Lung (tissue), 16 donors: ENCODE results near the gene MAD2L1BP. TPM values are rescaled to one million over a fixed set of nuclear protein-coding genes. Genes with fewer than 3 reads are reported as not detected.
"Not testable (repeated sequence)": the region's sequence is repeated elsewhere in the genome, so short reads cannot be mapped to it uniquely, and the experiment has no call there.

ENCODE experiments used
- ATAC-seq: fragments of 200-7000 bp; cut with Tn5 transposase; one replicate; pipeline ENCODE4 v1.9.1; 2020; ENCODE audit warnings: moderate number of reproducible peaks; ENCODE audit not compliant: insufficient read depth, low FRiP score
- DNase-seq, 3 donors: peaks; one replicate each; pipeline ENCODE4 v3.0.0-alpha.2; 2013 to 2017
- H3K27ac ChIP-seq, 2 donors: one replicate each; pipeline ENCODE4 v1.5.1; 2013; ENCODE audit warnings: mild to moderate bottlenecking in 2 of 2, moderate library complexity in 2 of 2, control low read depth in 1 of 2, inconsistent platforms in 1 of 2, low read depth in 1 of 2, low read length in 1 of 2
- H3K27me3 ChIP-seq, 3 donors: one replicate each; pipeline ENCODE4 v1.5.1; 2013; ENCODE audit warnings: low read length in 2 of 3; ENCODE audit not compliant: control insufficient read depth in 3 of 3, insufficient read depth in 3 of 3
- H3K36me3 ChIP-seq, 4 donors: one replicate each; pipeline ENCODE4 v1.5.1; 2013; ENCODE audit warnings: low read length in 4 of 4, mild to moderate bottlenecking in 1 of 4, moderate library complexity in 1 of 4; ENCODE audit not compliant: control insufficient read depth in 4 of 4, insufficient read depth in 4 of 4
- H3K4me1 ChIP-seq, 5 donors: one replicate each; pipeline ENCODE4 v1.5.1; 2013; ENCODE audit warnings: low read length in 5 of 5, mild to moderate bottlenecking in 2 of 5, moderate library complexity in 1 of 5; ENCODE audit not compliant: control insufficient read depth in 5 of 5, insufficient read depth in 5 of 5
- H3K4me3 ChIP-seq: one replicate; pipeline ENCODE4 v1.5.1; 2013; ENCODE audit warnings: mild to moderate bottlenecking, control low read depth, moderate library complexity
- H3K9ac ChIP-seq, 2 donors: one replicate each; pipeline ENCODE4 v1.5.1; 2013; ENCODE audit warnings: low read length in 2 of 2, control low read depth in 1 of 2; ENCODE audit not compliant: insufficient read depth in 1 of 2
- H3K9me3 ChIP-seq, 4 donors: one replicate each; pipeline ENCODE4 v1.5.1; 2013; ENCODE audit warnings: low read length in 3 of 4, mild to moderate bottlenecking in 1 of 4, moderate library complexity in 1 of 4; ENCODE audit not compliant: control insufficient read depth in 4 of 4, insufficient read depth in 3 of 4
- CTCF ChIP-seq: IDR thresholded peaks from 2 replicates; pipeline ENCODE4 v1.5.1; 2012; ENCODE audit warnings: mild to moderate bottlenecking; ENCODE audit errors: control extremely low read depth, extremely low read depth
- WGBS, 2 donors: extraction: QIAGEN DNeasy Blood & Tissue Kit; methylation state at CpG; one replicate each; pipeline ENCODE4 v1.1.7; 2013; 5-methylcytosine and 5-hydroxymethylcytosine counted together
- long read RNA-seq, 5 donors: transcript quantifications; one replicate each; lab custom pipeline, GENCODE V29; 2026
- polyA plus RNA-seq, 2 donors: library from polyadenylated mRNA; stranded (reverse); fragments of 200-250 nt; gene quantifications; one replicate each; pipeline ENCODE4 v1.2.1, GENCODE V29; 2013
- total RNA-seq, 2 donors: library from RNA; depleted of rRNA in 1 of 2; stranded (reverse); fragments of >200 nt in 1 of 2; gene quantifications; one replicate each; pipeline ENCODE4 v1.2.1, GENCODE V29; 2014 to 2021
- donor health status: control.
- donor health status: control.
- donor health status: Bipolar disorder and iron deficiency.
- donor health status: healthy.
- donor health status: DM: yes; HTN: yes; CAD: no.

The MAD2L1BP gene, protein sequence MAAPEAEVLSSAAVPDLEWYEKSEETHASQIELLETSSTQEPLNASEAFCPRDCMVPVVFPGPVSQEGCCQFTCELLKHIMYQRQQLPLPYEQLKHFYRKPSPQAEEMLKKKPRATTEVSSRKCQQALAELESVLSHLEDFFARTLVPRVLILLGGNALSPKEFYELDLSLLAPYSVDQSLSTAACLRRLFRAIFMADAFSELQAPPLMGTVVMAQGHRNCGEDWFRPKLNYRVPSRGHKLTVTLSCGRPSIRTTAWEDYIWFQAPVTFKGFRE
- 10 to 100 TPM; 18.0 to 19.5 TPM for total RNA-seq
- polyA plus RNA-seq = 10 to 100 TPM; 14.9 to 29.3 TPM
- long read RNA-seq, donor 1, transcript MAD2L1BP-201 (3 exons, 1,301 nt) = major isoform, 16 of 56 reads
- long read RNA-seq, donor 1, partial matches to known transcripts = 38 of 56 reads
- long read RNA-seq, donor 1, other reads (novel, unspliced or antisense) = 0 of 56 reads
- long read RNA-seq, donor 2, transcript MAD2L1BP-201 (3 exons, 1,301 nt) = major isoform, 7 of 21 reads
- long read RNA-seq, donor 2, partial matches to known transcripts = 14 of 21 reads
- long read RNA-seq, donor 2, other reads (novel, unspliced or antisense) = 0 of 21 reads
- long read RNA-seq, donor 3, transcript MAD2L1BP-201 (3 exons, 1,301 nt) = major isoform, 6 of 10 reads
- long read RNA-seq, donor 3, partial matches to known transcripts = 0 of 10 reads
- long read RNA-seq, donor 3, other reads (novel, unspliced or antisense) = 0 of 10 reads
- long read RNA-seq, donor 4, transcript MAD2L1BP-201 (3 exons, 1,301 nt) = major isoform, 7 of 18 reads
- long read RNA-seq, donor 4, partial matches to known transcripts = 11 of 18 reads
- long read RNA-seq, donor 4, other reads (novel, unspliced or antisense) = 0 of 18 reads
- long read RNA-seq, donor 5, transcript MAD2L1BP-201 (3 exons, 1,301 nt) = major isoform, 18 of 21 reads
- long read RNA-seq, donor 5, partial matches to known transcripts = 0 of 21 reads
- long read RNA-seq, donor 5, other reads (novel, unspliced or antisense) = 0 of 21 reads

DNA sequence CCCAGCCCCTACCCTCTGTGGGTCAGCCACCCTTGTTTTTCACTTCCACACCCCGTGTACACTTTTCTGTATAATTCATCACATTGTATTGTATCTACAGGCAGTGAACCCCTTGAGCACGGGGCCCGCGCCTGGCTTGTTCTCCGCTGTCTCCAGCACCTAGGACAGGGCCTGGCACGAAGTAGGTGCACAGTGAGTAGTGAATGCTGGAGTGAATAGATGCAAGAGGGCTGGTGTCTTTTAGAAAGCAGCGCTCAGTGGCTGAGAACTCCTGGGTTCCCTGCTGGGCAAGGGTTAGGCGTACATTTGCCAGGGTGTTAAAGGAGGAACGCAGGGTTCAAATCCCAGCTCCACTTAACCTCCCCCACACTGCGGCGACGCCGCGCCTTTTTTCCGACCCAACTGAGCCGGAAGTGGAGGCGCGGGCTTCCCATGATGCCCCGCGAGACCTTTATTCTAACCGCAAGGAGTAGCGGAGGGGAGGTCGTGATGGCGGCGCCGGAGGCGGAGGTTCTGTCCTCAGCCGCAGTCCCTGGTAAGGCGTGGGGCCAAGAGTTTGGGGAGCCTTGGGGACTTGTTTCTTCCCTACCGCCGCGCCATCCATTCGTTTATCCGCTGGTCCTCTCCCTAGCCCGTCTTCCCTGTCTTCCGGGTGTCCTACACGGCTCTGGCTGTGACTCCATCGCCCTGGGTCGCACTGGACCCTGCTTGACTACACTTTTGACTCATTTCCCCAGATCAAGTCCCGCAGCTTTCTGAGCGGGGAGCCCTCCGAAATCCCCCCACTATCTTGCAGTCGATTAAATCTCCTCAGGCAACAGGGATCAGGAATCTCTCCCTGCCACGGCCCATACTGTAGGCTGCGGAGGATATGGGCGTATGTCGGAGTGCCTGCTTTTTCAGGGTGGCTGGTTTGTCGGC is at the start of gene MAD2L1BP:
TSS of gene MAD2L1BP (plus strand) at position 454 of the 921 bp plus-strand sequence. CDS start at position 490, 36 bp downstream.
- H3K4me1 ChIP-seq = peaks cover 4 to 12% (median 10%) of the 10 kb centered on the region in 5 donors
- peak; percentile 95 for ATAC-seq
- WGBS, 2 donors = 4 to 5% methylated on average over 48 of the region's 48 CpGs

GRCh38 chr6:43588194-43588593 is 47.4 kb upstream of the MAD2L1BP start:
- H3K27ac ChIP-seq = no peak overlapping the region
- 97 to 98% methylated on average over 5 of the region's 5 CpGs for WGBS, 2 donors
- H3K4me1 ChIP-seq = no peaks in the 10 kb centered on the region
- TF ChIP-seq CTCF = no peak
- no peak overlapping the region for H3K4me3 ChIP-seq
- ATAC-seq (no peak), DNase-seq (no peak)
- no peaks in the 10 kb centered on the region for H3K9me3 ChIP-seq
- no peaks in the 10 kb centered on the region for H3K27me3 ChIP-seq
- H3K9ac ChIP-seq = no peak overlapping the region
- H3K36me3 ChIP-seq = peaks cover 16 to 32% (median 23%) of the 10 kb centered on the region in 4 donors

More for the DNA sequence above, at the start of gene MAD2L1BP:
- peaks cover 4 to 11% (median 10%) of the 10 kb centered on the region in 4 donors for H3K36me3 ChIP-seq
- H3K9me3 ChIP-seq = no peaks in the 10 kb centered on the region
- no peaks in the 10 kb centered on the region for H3K27me3 ChIP-seq
- peak within 1 kb of the TSS; percentile 87 to 91 for H3K9ac ChIP-seq
- TF ChIP-seq CTCF = no peak
- peak within 1 kb of the TSS; percentile 75 for H3K4me3 ChIP-seq
- H3K27ac ChIP-seq = peak within 1 kb of the TSS; percentile 86 to 89
- peak; percentile 86 to 91 (median 89) for DNase-seq

- 95 to 97% methylated on average over 1 of the region's 1 CpG for WGBS, 2 donors
- H3K36me3 ChIP-seq = peaks cover 6 to 26% (median 15%) of the 10 kb centered on the region in 4 donors
Observed at GRCh38 chr6:43589564-43589963, 46.1 kb upstream of the MAD2L1BP start.

More at GRCh38 chr6:43589564-43589963, 46.1 kb upstream of the MAD2L1BP start:
- H3K27me3 ChIP-seq, H3K4me1 ChIP-seq, DNase-seq, H3K9me3 ChIP-seq, H3K27ac ChIP-seq, ATAC-seq, H3K4me3 ChIP-seq, H3K9ac ChIP-seq: not testable (repeated sequence)
